Immature natural killer cell (primary cell): Measurements from ENCODE around the gene SPTBN5. TPM values are rescaled to one million over a fixed set of nuclear protein-coding genes. Genes with fewer than 3 reads are reported as not detected.

Experiments used
- DNase-seq, 3 donors: peaks; one replicate each; pipeline ENCODE4 v3.0.0; 2022; ENCODE audit warnings: mixed read lengths in 1 of 3
- H3K27ac Mint-ChIP-seq, 6 donors: one replicate each; pipeline ENCODE4 v1.8.0; 2020; ENCODE audit warnings: mixed read lengths in 6 of 6, mild to moderate bottlenecking in 5 of 6, inconsistent platforms in 4 of 6, moderate library complexity in 3 of 6
- H3K27me3 Mint-ChIP-seq, 3 donors: one replicate each; pipeline ENCODE4 v1.8.0; 2020 to 2021; ENCODE audit warnings: low read depth in 3 of 3, mild to moderate bottlenecking in 3 of 3, mixed read lengths in 3 of 3, moderate library complexity in 3 of 3, inconsistent platforms in 1 of 3
- H3K36me3 Mint-ChIP-seq, 3 donors: one replicate each; pipeline ENCODE4 v1.8.0; 2020; ENCODE audit warnings: mixed read lengths in 3 of 3, inconsistent platforms in 2 of 3, mild to moderate bottlenecking in 2 of 3
- H3K4me1 Mint-ChIP-seq, 2 donors: one replicate each; pipeline ENCODE4 v1.8.0; 2020; ENCODE audit warnings: inconsistent platforms in 2 of 2, mild to moderate bottlenecking in 2 of 2, mixed read lengths in 2 of 2, moderate library complexity in 1 of 2
- H3K4me3 Mint-ChIP-seq, 5 donors: one replicate each; pipeline ENCODE4 v1.8.0; 2020; ENCODE audit warnings: mild to moderate bottlenecking in 5 of 5, mixed read lengths in 5 of 5, inconsistent platforms in 3 of 5, moderate library complexity in 3 of 5
- H3K9me3 Mint-ChIP-seq, 6 donors: one replicate each; pipeline ENCODE4 v1.8.0; 2020; ENCODE audit warnings: mild to moderate bottlenecking in 6 of 6, mixed read lengths in 6 of 6, inconsistent platforms in 4 of 6, moderate library complexity in 3 of 6
- polyA plus RNA-seq, 3 donors: library from polyadenylated mRNA; unstranded; fragments of 300-500 nt; fragmentation: Illumina TruSeq; gene quantifications; one replicate each; pipeline ENCODE4 v1.2.3, GENCODE V29; 2021

SPTBN5 gene
- polyA plus RNA-seq, 3 donors from 2014 or later: 0.06 TPM; not detected in 2

- Mint-ChIP-seq H3K27me3 (peaks cover 0 to 9% (median 3%) of the 10 kb centered on the region in 3 donors), H3K9me3 (no peaks in the 10 kb centered on the region), H3K4me1 (peaks cover 9 to 10% of the 10 kb centered on the region in 2 donors)
Observed at GRCh38 chr15:41921167-41921566, 27.3 kb upstream of the SPTBN5 start.

DNA sequence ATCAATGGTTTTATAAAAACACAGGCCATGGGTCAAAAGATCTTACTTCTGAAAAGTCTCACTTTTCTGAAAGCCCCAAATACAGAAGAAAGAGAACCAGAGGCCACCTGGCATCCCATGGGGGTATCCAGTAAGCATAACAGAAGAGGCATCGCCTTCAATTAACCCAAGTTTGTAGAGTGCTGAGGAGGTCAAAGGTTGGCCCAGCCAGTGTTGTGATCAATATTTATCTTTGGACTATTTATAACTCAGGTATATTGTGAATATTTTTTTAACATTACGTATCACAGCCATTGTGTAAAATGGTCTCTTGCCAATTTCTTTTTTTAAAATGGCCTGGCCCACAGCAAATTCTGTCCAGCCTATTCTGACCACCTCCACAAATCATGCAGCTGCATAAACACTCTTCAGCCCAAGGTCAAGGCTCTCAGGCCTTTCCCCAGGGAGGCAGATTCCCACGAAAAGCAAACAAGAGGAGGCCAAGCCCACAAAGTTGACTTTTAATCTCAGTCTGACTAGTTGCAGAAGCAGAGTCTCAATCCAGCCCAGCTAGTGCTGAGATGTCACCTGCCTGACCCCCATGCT is 26.2 kb upstream of the SPTBN5 start:
- peaks cover 0 to 19% (median 8%) of the 10 kb centered on the region in 3 donors for H3K36me3 Mint-ChIP-seq
- DNase-seq: no peak
- peaks cover 8 to 11% of the 10 kb centered on the region in 2 donors for H3K4me1 Mint-ChIP-seq
- peak overlapping the region in 1 of 6 donors; percentile 52 for H3K27ac Mint-ChIP-seq
- H3K9me3 Mint-ChIP-seq: no peaks in the 10 kb centered on the region
- peaks cover 0 to 9% (median 3%) of the 10 kb centered on the region in 3 donors for H3K27me3 Mint-ChIP-seq
- no peak overlapping the region for H3K4me3 Mint-ChIP-seq

More at GRCh38 chr15:41921167-41921566, 27.3 kb upstream of the SPTBN5 start:
- DNase-seq: no peak
- H3K36me3 Mint-ChIP-seq: peaks cover 0 to 19% (median 8%) of the 10 kb centered on the region in 3 donors
- peak overlapping the region in 1 of 6 donors; percentile 52 for H3K27ac Mint-ChIP-seq
- H3K4me3 Mint-ChIP-seq: no peak overlapping the region

DNA sequence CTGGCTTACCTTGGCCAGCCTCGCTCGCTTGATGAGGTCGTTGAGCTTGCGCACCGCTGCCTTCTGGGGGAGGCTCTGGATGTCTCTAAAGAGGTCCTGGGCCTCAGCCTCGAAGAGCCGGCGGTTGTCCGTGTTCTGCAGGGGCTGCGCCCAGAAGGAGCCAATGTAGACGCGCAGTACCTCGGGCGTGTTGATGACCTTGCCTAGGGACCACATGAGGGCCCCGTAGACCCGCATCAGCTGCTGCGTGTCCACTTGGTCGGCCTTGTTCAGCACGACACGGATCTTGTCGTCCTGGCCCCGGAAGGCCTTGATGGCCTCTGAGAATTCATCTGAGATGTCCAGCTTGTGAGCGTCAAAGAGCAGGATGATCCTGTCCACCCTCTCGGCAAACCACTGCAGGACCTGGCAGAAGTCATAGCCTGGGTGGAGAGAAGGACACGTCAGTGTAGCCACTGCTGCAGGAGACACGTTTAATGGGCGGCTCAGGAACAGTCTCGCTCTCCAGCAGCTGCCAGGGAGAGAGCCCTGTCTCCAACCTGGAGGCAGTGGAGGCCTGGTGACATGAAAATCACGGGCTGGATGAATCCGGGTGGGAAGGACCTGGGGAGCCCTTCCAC is 25.5 kb upstream of the SPTBN5 start:
- Mint-ChIP-seq H3K36me3 (peaks cover 0 to 16% (median 5%) of the 10 kb centered on the region in 3 donors), H3K9me3 (no peaks in the 10 kb centered on the region), H3K27me3 (peaks cover 0 to 9% (median 3%) of the 10 kb centered on the region in 3 donors), H3K4me1 (peaks cover 8 to 11% of the 10 kb centered on the region in 2 donors), H3K4me3 (no peak overlapping the region), H3K27ac (peak overlapping the region in 1 of 6 donors; percentile 50)
- DNase-seq: no peak

DNA sequence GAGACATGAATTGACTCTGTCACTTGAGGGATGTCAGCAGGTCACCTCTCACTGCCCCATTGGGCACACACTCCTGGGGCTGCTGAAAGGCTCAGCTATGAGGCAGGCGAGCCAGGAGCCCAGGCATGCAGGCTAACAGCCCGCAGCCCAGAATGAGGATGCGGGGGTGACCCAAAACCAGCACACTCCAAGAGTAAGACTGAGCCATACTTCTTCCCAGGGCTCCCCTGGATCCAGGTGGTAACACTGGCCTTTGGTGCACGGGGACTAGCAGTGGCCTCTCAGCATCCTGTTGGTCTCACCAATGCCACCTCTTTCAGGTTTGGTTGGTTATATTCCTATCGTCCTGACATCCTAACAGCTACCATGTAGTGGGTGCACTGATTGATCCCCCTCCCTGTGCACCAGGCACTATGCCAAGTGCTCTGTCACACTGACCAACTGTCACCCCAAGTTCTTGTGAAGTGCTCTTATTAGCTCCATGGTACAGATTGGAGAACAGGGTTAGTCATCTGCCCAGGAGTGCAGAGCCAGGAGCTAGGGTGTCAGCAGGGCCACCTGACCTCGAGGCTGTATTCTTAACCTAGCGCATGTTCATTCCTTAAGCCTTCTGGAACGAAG is 24.8 kb upstream of the SPTBN5 start:
- Mint-ChIP-seq H3K27me3 (peaks cover 0 to 6% (median 3%) of the 10 kb centered on the region in 3 donors), H3K36me3 (peaks cover 0 to 20% (median 8%) of the 10 kb centered on the region in 3 donors), H3K4me3 (no peak overlapping the region), H3K9me3 (no peaks in the 10 kb centered on the region), H3K4me1 (peaks cover 8 to 11% of the 10 kb centered on the region in 2 donors), H3K27ac (peak overlapping the region in 1 of 6 donors; percentile 30)
- DNase-seq: no peak

- H3K36me3 Mint-ChIP-seq: peaks cover 0 to 19% (median 8%) of the 10 kb centered on the region in 3 donors
- no peaks in the 10 kb centered on the region for H3K9me3 Mint-ChIP-seq
- peaks cover 0 to 6% (median 3%) of the 10 kb centered on the region in 3 donors for H3K27me3 Mint-ChIP-seq
- H3K4me3 Mint-ChIP-seq: peak overlapping the region in 1 of 5 donors; percentile 9
- H3K27ac Mint-ChIP-seq: peak overlapping the region in 1 of 6 donors; percentile 20
- no peak for DNase-seq
- H3K4me1 Mint-ChIP-seq: peaks cover 8 to 11% of the 10 kb centered on the region in 2 donors
Observed at GRCh38 chr15:41917767-41918430, 24.0 kb upstream of the SPTBN5 start.

- no peaks in the 10 kb centered on the region for H3K9me3 Mint-ChIP-seq
- peaks cover 8 to 11% of the 10 kb centered on the region in 2 donors for H3K4me1 Mint-ChIP-seq
- DNase-seq: no peak
- H3K27me3 Mint-ChIP-seq: peaks cover 0 to 3% (median 2%) of the 10 kb centered on the region in 3 donors
- no peak overlapping the region for H3K27ac Mint-ChIP-seq
- no peak overlapping the region for H3K4me3 Mint-ChIP-seq
- peaks cover 0 to 14% (median 8%) of the 10 kb centered on the region in 3 donors for H3K36me3 Mint-ChIP-seq
Observed at GRCh38 chr15:41915255-41915994, 21.6 kb upstream of the SPTBN5 start.

- H3K27ac Mint-ChIP-seq: no peak overlapping the region
- peaks cover 8 to 11% of the 10 kb centered on the region in 2 donors for H3K4me1 Mint-ChIP-seq
- no peak overlapping the region for H3K4me3 Mint-ChIP-seq
- peaks cover 0 to 2% (median 2%) of the 10 kb centered on the region in 3 donors for H3K27me3 Mint-ChIP-seq
- H3K9me3 Mint-ChIP-seq: no peaks in the 10 kb centered on the region
- DNase-seq: no peak
- peaks cover 4 to 14% (median 12%) of the 10 kb centered on the region in 3 donors for H3K36me3 Mint-ChIP-seq
Observed at GRCh38 chr15:41914411-41914810, 20.6 kb upstream of the SPTBN5 start.

- H3K4me1 Mint-ChIP-seq: peaks cover 8 to 11% of the 10 kb centered on the region in 2 donors
Observed at GRCh38 chr15:41913256-41913655, 19.4 kb upstream of the SPTBN5 start.

GRCh38 chr15:41911691-41912345 is 18.0 kb upstream of the SPTBN5 start:
- Mint-ChIP-seq H3K4me3 (no peak overlapping the region), H3K27ac (no peak overlapping the region), H3K4me1 (peaks cover 8 to 10% of the 10 kb centered on the region in 2 donors), H3K9me3 (no peaks in the 10 kb centered on the region), H3K36me3 (peaks cover 13 to 24% (median 16%) of the 10 kb centered on the region in 3 donors), H3K27me3 (peaks cover 2 to 5% (median 2%) of the 10 kb centered on the region in 3 donors)
- DNase-seq: no peak

More at GRCh38 chr15:41913256-41913655, 19.4 kb upstream of the SPTBN5 start:
- no peak for DNase-seq
- H3K27me3 Mint-ChIP-seq: peaks cover 2 to 4% (median 2%) of the 10 kb centered on the region in 3 donors
- no peak overlapping the region for H3K4me3 Mint-ChIP-seq
- H3K27ac Mint-ChIP-seq: no peak overlapping the region
- peaks cover 9 to 20% (median 15%) of the 10 kb centered on the region in 3 donors for H3K36me3 Mint-ChIP-seq
- no peaks in the 10 kb centered on the region for H3K9me3 Mint-ChIP-seq

GRCh38 chr15:41908736-41909461 is 15.0 kb upstream of the SPTBN5 start:
- H3K4me3 Mint-ChIP-seq: no peak overlapping the region
- peaks cover 2 to 5% (median 2%) of the 10 kb centered on the region in 3 donors for H3K27me3 Mint-ChIP-seq
- DNase-seq: no peak
- peaks cover 11 to 27% (median 20%) of the 10 kb centered on the region in 3 donors for H3K36me3 Mint-ChIP-seq
- H3K4me1 Mint-ChIP-seq: peaks cover 7 to 8% of the 10 kb centered on the region in 2 donors
- peak overlapping the region in 1 of 6 donors; percentile 36 for H3K27ac Mint-ChIP-seq
- no peaks in the 10 kb centered on the region for H3K9me3 Mint-ChIP-seq

- no peak for DNase-seq
- Mint-ChIP-seq H3K9me3 (no peaks in the 10 kb centered on the region), H3K27ac (no peak overlapping the region), H3K27me3 (peaks cover 2 to 5% (median 2%) of the 10 kb centered on the region in 3 donors), H3K4me3 (no peak overlapping the region), H3K36me3 (peaks cover 13 to 25% (median 20%) of the 10 kb centered on the region in 3 donors), H3K4me1 (peaks cover 7 to 8% of the 10 kb centered on the region in 2 donors)
Observed at GRCh38 chr15:41907141-41907540, 13.3 kb upstream of the SPTBN5 start.

DNA sequence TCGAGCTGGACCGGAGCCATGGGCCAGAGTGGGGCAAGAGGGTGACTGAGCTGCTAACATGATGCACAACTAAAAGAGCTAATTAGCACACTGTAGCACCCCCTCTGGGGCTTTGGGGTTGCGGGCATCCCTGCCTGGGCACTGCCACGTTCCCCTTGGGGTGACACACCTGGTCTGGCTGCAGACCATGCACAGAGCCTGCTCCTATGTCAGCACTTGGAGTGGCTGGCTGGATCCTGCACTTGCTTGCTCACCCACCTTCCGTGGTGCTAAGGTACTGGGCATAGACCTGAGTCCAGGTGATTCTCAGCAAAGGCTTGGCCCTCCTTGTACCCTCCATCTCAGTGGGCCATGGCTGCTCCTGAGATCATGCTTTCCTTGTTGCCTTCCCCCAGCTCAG is 12.8 kb upstream of the SPTBN5 start:
- Mint-ChIP-seq H3K36me3 (peaks cover 13 to 25% (median 20%) of the 10 kb centered on the region in 3 donors), H3K9me3 (no peaks in the 10 kb centered on the region), H3K4me3 (no peak overlapping the region), H3K4me1 (peaks cover 7 to 8% of the 10 kb centered on the region in 2 donors), H3K27ac (peak overlapping the region in 1 of 6 donors; percentile 71), H3K27me3 (peaks cover 0 to 5% (median 2%) of the 10 kb centered on the region in 3 donors)
- no peak for DNase-seq
